NK-92 (cell line): ENCODE results near the gene REP15.
"Not testable (repeated sequence)": the region's sequence is repeated elsewhere in the genome, so short reads cannot be mapped to it uniquely, and the experiment has no call there.

Source experiments
- DNase-seq: peaks from one replicate; lab custom pipeline; 2025; ENCODE audit not compliant: unreplicated experiment; lab: John Stamatoyannopoulos, UW

REP15 gene, protein sequence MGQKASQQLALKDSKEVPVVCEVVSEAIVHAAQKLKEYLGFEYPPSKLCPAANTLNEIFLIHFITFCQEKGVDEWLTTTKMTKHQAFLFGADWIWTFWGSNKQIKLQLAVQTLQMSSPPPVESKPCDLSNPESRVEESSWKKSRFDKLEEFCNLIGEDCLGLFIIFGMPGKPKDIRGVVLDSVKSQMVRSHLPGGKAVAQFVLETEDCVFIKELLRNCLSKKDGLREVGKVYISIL

DNA sequence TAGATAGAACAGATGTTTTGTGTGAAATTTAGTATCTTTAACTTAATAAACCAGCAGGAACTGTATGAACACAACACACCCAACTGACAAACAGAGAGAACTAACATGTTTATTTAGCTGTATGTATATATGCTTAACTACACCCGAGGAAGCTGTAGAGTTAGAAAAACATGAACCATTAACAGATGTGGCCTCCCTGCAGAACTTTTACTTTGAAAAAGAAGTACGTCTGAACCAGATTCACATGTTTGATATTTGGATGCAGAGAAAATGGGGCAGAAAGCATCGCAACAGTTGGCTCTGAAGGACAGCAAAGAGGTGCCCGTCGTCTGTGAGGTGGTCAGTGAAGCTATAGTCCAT, at the start of gene REP15:
TSS of gene REP15 (plus strand) at position 155 of the 360 bp plus-strand sequence. CDS start at position 271, 116 bp downstream.
- DNase-seq, result no peak

DNA sequence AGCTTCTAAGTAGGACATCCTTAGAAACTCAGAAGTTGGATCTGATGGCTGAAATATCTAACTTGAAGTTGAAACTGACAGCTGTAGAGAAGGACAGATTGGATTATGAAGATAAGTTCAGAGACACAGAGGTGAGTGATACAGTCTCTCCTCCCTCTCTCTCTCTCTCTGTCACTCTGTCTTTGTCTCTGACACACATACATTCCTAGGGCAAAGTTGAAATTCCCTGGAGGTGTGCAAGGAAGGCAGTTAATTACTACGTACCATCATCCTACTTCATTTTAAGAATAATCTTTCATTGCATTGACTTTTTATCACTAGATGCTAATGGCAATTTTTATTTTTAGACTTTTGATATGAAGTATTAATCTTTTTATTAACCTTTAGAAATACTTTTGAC, 46.2 kb upstream of the REP15 start:
- DNase-seq, result no peak

DNA sequence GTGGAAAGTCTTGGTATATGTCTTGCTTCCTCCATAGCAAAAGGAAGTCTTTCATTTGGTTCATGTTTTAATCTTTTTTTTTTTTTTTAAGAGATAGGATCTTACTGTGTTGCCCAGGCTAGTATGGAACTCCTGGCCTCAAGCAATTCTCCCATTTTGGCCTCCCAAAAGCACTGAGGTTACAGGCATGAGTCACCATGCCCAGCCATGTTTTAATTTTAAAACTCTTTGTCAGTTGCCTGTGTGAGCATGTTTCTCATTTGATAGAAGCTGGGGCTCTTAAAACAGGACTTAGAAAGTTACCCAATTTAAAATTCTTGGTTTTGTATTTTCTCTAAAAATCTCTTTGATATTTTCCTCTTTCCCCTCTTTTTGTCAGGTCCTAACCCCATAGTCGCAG, 45.0 kb upstream of the REP15 start:
- DNase-seq, result no peak

DNA sequence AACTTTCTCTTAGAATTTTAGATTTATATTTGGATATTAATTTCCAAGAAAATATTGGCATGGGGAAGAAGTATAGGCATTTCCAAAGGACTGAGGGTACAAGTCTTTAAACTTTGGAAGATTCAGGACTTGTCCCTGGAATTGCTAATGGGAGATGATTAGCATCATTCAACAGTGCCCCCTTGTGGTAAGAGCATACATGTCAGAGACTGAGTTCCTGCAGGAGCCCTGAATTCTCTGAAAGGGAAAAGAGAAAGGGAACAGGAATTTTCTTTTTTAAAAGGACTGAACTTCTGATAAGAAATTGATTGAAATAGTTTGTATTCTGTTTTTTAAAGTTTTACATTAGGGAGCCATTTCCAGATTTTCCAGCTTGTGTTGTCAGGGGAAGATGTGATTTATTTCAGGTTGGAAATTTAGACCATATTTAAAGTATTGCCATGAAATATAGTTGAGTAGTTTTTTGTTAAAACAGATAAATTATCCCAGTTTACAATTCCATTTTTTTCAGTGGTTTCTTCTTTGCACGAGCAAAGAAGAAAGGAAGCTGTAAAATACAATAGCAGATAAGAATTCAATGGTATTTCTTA, 44.0 kb upstream of the REP15 start:
- DNase-seq, result no peak

DNA sequence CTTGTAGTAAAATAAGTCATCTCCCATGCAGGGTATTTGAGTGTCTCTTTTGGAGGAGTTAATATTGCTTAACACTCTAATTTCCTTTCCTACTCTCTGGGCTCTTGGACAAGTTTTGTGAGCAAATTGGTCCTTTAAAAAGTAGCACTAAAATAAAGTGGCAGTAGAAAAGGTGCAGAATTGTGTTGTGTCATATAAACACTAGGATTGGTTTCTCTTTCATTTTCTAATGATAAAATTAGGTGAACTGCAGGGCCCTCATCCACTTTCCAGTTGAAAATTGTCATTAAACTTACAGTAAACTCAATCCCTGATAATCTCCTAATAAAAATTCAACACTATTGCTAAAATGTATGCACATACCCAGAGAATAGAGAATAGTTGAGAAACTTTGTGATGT, 42.6 kb upstream of the REP15 start:
- DNase-seq, result no peak

DNA sequence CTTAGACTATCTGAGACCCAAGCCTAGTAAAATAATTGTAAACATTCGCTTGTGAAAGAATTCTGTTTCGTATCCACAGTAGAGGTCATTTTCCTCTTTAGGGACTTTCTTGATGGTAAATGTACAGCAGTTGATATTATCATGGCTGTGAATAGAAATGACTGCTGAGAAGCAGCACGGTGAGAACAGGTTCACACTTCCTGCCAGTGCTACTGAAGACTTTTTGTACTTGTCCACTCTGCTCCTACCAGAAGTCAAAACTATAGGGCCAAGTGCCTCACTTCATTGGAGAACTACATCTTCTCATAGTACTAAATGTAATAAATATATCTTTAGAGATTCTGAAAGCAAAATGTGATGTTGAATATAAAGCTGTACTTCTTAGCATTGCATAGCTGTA, 40.8 kb upstream of the REP15 start:
- DNase-seq, result not testable (repeated sequence)

DNA sequence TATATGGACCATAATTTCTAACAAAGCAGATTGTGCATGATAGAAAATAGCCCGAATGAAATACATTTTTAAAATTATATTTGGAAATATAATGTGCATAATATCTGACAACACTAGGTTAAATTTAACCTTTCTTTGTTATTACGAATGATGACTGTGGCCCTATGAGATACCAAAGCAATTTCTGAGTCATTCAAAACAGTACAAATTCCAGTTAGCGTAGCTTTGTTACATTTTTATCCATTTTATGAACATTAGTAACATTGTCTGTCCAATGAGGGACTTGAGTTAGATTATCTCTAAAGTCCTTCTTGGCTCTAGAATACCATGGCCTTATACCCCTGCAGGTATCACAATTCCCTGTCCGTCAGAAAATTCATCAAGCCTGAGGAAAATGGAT, 39.0 kb upstream of the REP15 start:
- DNase-seq, result no peak

DNA sequence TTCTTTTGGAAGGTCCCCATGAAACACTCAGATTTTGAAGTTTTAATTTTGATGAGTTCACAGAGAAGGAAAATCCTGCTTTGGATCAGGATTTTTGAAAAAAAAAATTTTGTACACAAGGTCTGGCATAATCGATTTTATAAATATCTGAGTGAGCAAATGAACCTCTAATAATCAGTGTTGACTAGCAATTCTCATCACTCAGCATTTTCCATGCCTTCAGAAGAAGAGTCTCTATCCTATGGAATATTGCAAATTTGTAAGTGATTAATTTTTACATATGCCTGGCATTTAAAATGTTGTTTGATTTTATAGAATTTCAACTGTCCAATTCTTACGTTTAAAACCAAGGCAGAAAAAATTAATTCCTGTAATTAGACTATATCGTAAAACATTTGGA, 30.5 kb upstream of the REP15 start:
- DNase-seq, result no peak

DNA sequence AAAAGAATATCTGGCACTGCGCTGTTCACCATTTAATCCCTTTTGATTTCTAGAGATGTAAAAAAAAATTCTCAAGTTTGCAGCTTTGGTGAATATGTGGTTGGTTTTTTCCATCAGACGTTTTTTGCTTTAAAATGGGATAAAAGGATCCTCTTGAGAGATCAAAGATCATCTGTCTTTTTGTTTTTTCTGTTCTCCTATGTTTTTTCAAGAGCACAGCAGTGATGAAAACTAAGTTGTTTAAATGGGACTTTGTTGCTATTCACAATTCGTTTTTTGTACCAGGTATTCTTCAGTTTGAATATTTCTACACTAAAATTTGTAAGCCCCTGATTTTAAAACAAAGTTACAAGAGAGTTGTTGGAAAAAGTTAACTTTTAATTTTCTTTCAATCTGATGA, 29.7 kb upstream of the REP15 start:
- DNase-seq, result no peak

DNA sequence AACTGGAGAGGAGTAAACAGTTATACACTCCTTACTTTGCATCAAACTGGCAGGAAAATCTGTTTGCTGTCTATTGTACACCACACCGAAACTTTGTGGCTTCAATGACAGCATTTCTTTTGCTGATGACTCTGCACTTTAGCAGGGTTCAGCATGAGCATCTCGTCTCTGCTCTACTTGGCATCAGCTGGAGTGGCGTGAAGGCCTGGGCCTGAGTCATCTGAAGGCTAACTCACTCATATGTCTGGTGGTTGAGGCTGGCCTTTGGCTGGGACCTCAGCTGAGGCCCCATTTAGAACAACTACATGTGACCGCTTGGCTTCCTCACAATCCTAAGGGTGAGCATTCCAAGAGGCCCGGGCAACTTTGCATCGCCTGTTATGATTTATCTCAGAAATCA, 28.7 kb upstream of the REP15 start:
- no peak for DNase-seq

DNA sequence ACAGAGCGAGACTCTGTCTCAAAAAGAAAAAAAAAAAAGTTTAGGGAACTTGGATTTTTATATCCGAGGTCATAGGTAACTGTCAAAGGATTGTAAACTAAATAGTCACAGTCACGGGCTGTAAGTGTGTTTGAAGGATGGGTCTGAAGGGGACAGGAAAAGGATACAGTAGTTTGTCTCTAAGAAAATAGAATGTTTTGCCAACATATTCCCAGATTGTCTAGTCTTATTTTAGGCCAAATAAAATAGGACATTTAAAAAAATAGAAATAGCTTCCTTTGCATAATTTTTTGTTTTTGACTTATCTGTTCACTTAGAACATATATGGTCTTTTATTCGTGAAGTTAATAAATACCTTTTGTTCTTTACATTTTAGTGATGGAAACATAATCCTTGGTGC, 24.2 kb upstream of the REP15 start:
- DNase-seq, result no peak

DNA sequence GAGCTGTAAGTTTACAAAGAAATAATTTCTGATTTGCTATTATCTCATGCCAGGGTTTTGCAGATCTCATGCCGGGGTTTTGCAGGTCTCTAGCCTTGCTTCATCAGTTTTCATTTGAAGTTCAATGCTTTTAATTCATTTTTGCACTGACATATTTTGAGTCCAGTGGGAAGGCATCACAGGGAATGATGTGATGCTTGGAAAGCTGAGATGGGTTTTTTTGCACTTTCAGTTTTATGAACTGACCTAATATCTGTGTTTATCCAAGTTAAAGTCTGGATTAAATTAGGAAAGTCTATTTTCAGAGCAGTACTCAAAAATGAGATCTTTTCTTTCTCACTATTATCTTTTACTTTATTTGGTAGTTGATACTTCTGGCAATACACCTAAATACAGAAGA, 23.6 kb upstream of the REP15 start:
- DNase-seq, result no peak

DNA sequence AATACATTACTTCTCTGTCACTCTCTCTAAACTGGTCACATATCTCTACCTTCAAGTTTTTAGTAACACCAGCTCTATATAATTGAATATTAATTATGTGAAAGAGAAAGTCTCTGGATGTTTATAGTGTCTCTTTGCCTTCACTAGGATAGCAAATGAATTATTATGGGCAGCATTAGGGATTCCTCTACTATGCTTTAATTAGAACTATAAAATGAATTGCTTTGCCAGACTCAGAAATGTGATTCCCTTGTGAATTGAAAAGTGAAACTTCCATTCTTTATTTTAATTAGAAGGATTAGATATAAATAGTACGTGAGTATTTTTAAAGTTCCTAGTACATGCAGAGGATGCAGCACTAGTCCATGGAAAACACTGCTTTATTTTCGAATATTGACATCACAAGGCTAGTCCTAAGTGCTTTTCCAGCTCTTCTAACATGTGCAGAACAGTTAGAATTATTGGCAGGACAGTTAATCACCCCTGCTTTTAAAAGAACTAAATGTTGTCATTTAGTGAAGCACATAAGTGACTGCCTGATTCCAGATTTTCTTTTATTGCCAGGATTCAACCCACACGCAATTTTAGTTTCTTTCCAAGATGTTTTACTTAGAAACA, 23.0 kb upstream of the REP15 start:
- DNase-seq, result no peak

DNA sequence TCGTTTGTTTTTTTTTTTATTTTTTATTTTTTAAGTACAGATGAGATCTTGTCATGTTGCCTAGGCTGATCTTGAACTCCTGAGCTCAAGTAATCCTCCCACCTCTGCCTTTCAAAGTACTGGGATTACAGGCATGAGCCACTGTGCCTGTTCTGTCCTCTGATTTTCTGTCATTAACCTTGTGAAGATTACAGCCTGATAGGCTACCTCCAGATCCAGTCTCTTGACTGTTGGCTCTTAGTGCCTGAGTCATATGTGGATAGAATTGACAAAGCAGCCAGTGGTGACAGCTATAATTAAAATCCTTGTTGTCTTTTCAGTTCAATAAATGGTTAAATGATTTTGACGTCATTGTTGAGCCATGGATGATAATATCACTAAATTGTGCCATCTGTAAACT, 21.3 kb upstream of the REP15 start:
- DNase-seq, result no peak

DNA sequence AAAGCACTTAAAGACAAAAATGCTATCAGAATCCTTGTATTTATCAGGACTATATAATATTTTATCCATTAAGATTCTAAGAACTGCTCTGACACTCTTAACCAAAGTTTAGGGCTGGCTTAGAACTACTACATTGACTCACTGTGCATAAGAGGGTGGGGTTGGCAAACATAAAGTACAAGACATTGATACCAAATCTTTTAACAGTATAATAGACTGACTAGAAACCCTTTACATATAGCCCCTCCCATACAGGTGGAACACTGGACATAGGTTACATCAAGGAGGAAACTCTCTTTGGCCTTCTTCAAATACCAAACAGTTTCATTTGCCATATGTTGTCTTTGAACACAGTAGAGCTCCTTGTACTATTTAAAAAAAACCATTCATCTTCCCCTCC, 15.6 kb upstream of the REP15 start:
- DNase-seq, result no peak

DNA sequence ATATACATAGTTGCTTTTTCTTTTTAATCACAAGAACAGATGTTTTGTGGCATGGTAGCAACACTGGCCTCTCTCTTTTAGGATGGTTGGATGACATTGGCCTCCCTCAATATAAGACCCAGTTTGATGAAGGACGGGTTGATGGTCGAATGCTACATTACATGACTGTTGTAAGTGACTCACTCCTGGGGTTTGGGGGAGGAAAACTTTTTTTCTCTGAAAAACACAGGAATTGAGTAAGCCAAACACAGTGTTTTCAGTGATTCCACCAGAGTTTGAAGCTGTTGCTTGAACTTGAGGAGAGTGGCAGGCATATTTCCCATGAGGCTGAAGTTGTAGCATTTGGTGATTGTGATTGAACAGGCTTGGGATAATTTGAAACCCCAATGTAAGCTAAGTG, 13.7 kb upstream of the REP15 start:
- no peak for DNase-seq

DNA sequence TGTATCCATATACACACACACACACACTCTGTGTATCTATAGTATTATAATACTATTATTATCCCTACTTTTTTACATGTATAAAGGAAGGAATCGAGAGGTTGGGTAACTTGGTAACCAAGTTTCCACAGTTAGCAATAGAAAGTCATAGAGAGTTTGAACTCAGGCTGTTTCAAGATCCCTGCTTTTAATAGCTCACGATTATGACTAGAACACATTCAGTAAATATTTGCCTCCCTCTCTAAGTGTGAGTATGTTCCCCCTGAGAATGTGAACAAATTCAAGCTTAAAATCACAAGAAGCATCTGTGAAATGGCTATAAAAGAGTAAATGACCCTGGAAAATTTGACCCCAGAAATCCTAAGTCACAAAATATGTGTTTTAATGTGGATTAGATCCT, 11.0 kb upstream of the REP15 start:
- DNase-seq, result no peak

DNA sequence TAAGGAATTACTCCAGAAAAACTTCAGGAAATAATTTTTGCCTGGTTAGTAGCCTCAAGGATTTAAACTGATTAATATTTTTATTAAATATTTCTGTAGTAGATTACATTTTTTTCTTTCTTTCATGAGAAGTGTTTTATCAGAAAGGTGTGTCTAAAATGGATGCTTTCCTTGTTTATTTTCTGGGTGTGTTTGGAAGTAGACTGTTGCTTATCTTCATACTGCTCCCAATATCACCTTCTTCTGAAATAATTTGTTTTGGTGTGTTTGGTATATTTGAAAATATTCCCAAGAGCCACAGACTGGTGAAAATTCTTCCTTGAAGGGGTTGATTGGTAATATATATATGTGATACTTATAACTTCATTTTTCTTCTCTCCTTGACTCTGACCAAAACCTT, 10.1 kb upstream of the REP15 start:
- DNase-seq, result no peak

DNA sequence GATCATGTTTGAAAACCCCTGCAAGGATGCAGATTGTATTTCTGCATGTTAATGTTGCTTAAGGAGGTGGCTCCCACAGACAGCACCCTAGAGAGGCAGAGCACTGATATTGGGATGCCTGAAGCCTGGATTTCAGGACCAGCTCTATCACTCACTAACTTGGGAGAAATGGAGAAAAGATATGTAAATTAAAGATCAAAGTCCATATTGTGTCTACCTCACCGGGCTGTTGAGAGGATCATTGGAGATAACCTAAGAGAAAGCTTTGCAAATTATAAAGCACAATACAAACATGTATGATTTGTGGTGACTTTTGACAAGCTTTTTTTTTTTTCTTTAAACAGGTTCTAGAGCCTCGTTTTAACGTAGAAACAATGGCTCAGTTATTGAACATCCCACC, 7.6 kb upstream of the REP15 start:
- DNase-seq, result no peak

DNA sequence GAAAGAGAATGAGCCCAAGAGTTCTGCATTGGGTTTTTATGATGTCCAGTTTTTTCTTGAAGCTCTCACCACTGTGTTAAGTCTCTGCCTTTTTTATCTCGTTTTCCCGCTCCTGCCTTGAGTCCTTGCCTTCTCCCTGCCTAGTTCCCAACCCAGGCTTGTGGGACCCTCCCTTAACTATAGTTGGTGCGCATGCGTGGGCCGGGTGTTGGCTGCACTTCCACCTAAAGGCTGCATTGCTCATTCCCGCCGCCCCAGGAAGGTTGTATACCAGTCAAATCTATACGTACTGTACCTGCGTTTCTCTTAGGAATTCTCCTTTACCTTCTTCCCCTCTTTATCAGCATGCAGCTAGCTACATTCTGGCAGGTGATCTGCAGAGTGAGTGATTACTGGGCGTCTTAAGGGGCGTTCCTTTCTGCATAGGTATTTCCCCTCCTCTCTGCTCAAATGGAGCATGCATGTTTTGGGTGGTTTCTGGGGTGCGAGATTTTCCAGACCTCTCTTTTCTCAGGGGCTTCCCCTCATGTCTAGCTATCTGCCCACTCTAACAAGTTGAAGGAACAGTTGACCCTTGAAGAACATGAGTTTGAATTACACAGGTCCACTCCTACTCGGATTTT, 6.6 kb upstream of the REP15 start:
- no peak for DNase-seq

DNA sequence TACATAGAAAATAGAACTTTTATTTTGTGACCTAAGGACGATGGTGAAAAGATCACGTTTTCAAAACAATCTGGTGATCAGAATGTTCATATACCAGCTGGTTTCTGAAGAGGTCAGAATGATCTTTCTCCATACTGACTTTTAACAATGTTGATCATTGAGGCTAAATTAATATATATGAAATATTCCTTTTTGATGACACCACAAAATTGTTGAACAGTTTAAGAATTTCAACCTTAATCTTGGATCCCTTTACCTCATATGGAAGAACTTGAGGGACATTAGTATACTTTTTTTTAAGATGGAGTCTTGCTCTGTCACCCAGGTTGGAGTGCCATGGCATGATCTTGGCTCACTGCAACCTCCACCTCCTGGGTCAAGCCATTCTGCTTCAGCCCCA, 2.8 kb upstream of the REP15 start:
- no peak for DNase-seq

DNA sequence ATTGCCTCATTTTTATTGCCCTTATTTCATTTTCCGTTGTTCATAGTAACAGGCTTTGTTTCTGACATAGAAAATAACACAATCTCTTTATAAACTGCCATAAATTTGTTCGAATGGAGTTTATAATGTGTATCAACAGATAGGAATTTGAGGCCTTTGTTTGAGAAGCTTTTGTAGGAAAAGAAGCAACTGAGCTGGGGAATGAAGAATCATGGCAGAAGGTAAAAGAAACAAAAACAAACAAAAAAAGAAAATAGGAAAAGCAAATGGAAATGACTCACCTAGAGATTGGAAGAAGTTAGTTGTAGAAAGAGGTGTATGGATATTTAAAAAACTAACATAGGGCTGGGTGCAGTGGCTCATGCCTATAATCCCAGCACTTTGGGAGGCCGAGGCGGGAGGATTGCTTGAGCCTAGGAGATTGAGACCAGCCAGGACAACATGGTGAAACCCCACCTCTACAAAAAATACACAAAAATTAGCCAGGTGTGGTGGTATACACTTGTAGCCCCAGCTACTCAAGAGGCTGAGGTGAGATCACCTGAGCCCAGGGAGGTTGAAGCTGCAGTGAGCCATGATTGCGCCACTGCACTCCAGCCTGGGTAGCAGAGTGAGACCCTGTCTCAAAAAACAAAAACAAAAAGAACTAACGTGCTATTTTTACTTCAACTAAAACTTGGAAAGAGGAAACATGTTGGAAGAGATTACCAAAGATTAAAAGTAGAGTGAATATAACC, 523 bp upstream of the REP15 start:
- no peak for DNase-seq
